Eye (tissue), 1 donor: ENCODE data around the gene CDCA5.

Source experiments
- DNase-seq: peaks from one replicate; pipeline ENCODE4 v3.0.0-alpha.2; 2015

CDCA5 gene

DNA sequence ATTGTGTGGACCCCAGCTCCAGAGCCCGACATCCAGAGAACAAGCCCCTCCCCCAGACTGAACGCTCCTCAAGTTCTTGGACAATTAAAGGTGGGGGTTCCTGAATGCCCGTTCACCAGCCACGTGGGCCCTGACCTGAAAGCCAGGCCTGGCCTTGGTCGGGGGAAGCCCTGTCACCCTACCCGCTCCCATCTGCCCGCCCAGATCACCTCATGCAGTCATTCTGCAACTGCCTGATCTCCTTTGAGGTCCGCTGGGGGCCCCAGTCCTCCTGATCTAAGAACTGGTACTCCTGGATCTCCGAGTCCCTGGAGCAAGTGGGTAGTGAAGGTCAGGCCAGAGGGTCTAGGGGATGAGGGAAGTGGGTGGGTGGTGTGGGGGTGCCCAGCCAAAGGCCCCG is 16.4 kb downstream of the CDCA5 start:
- no peak for DNase-seq

DNA sequence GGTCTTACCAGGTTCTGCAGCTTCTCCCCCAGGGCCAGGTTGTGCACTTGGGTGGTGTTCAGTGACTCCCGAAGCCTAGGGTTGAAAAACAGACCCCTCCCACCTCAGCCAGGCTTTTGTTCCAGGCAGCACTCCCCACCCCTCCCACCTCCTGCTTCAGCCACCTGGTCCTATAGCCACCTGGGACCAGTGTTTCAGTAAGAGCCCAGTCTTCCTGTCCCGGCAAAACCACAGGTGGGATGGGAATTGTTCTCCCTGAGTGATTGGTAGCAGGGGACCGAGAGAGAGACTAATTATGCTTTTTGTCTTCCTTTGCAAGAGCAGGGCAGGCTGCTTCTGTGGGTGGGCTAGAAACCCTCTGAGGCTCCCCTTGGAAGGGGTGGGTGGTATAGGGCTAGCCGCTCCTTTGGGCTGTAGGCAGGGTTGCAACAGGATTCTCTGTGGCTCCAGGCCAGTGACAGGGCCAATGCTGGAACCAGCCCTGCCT is 17.0 kb downstream of the CDCA5 start:
- DNase-seq: peak; percentile 8

DNA sequence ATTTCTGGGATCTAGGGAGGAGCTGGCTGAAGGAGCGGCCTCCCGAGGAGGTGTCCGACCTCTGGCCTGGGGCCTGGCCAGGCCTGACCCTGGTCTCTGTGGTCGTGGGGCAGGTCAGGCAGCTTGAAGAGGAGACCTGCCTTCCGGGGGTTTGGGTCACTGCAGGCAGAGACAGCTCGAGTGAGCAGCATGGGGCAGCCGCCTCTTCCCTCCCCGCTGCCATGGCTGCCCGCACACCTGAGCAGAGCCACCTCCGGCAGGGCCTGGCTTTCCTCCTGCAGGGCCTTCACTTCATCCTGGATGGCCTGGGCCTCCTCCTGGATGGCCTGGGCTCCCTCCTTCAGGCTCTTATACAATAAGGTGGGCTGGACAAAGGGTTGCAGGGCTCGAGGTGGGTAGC is 17.5 kb downstream of the CDCA5 start:
- no peak for DNase-seq

DNA sequence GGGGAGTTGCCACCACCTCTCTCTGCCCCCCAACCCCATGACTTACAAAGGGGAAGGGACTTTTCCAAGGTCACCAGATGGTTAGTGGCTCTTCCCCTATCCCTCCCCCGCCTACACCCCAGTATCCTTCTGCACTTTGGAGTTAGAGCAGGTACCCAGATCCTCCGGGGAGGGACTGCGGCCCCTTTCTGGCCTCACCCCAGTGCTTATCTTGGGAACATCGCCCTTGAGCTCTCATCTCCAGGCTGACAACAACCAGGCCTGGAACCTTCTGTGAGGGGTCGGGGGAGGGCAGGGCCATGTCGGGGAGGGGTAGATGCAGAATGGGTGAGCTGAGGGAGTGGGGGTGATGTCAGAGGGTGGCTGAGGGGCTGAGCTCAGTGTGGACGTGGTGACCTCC is 18.0 kb downstream of the CDCA5 start:
- DNase-seq: no peak

GRCh38 chr11:65064847-65065240 is 19.0 kb downstream of the CDCA5 start:
- DNase-seq: no peak

- DNase-seq: no peak
Observed at GRCh38 chr11:65063532-65063931, 20.3 kb downstream of the CDCA5 start.

GRCh38 chr11:65060913-65061408 is 22.9 kb downstream of the CDCA5 start:
- no peak for DNase-seq

DNA sequence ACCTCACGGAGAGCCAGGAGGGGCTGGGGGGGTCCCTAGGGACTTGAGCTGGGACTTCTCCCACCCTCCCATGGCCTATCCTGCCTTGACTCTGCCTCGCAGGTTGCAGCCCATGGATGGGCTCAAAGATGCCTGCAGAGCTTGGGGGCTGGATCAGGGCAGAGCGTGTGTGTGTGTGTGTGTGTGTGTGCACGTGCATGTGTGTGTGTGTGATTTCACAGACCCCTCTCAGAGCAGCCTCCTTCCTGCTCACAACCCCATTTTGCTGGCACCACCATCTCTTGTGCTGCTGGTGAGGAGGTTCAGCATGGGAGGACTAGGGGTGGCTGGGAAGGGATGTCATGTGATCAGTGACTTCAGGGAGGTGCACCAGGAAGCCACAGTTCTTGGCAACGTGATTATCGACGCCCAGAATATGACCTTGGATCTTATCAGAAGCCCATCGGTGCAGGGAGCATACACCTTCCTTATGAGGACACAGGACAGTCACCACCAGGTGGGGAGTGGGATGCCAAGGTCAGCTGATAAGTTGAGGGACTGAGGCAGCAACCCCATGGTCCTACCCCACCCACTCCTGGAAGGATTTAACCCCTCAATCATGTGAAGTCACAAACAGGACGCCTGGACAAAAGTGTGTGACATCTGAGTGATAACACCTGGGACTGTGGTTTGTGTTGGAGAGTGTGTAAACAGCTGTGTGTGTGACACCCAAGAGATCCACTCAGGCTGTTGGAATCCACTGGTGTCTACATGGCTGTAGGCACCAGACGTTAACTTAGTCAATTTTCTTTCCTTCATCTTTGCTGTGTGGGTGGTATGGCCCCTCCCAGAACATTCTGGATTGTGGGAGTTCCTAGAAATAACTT is 23.6 kb downstream of the CDCA5 start:
- DNase-seq: no peak

DNA sequence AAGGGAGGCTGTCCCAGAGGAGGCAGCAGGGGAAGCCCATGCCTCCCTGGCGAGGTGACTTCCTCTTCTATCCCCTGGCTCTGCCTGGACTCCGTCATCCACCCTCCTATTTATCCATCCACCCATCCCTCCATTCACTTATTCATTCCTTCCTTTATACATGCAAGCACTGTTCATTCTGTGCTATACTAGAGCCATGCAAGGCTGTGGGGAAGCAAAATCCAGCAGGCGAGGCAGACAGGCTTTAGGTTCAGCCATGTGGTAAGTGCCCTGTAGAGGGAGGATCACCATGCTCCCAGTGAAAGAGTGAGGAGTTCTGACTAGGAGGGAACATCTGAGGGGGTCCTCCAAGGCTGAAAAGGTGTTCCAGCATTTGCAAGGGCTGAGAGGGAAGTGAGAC is 24.3 kb downstream of the CDCA5 start:
- DNase-seq: no peak

DNA sequence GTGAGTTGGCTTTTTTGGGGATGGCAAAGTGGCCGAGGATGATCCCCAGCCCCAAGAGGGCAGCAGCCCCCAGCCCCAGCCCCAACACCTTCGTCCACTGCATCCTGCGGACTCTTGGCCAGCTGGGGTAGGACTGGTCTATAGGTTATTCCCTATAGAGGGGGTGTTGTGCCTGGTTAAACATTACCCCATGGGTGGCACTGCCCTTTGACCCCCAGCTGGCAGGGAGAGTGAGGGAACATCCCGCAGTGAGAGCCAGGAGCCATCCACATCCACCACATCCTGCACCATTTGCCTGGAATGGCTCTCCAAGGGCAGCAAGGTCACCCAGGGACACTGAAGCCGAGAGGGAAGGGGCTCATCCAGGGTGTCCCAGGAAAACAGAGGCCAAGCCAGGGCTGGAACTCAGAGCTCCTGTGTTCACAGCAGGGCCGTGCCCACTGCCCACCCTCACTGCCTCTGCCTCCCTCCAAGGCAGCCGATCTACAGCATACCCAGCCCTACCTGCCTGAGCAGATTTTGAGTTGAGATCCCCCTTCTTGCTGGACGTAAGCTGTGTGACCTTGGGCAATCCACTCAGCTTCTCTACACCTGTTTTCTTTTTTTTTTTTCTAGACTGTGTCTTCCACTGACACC is 25.3 kb downstream of the CDCA5 start, which contains the start of gene NAALADL1:
Gene NAALADL1, minus strand, starts transcription at position 135 of the 636 bp plus-strand sequence. Its CDS starts 32 bp downstream, at position 103.
- no peak for DNase-seq

DNA sequence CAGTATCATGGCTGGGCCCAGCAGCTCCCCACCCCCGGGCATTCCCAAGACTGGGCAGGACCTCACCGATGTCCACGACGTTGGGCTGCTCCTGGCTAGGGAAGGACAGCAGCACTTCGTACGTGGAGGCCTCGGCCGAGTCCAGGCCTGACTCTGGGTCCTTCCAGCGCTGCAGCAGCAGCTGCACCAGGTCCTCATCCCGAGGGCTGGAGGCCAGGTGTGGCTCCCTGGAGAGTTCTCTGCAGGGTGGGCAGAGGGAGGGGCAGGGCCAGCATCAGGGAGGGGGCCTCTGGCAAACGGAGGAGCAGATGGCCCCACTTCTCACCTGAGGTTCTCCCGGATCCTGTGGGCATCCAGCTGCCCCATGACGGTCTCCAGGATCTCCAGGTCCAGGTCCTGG is 25.8 kb downstream of the CDCA5 start:
- no peak for DNase-seq

- DNase-seq: no peak
Observed at GRCh38 chr11:65057526-65057925, 26.3 kb downstream of the CDCA5 start.

- DNase-seq: no peak
Observed at GRCh38 chr11:65056999-65057398, 26.8 kb downstream of the CDCA5 start.

- DNase-seq: no peak
Observed at GRCh38 chr11:65055538-65055937, 28.3 kb downstream of the CDCA5 start.

- DNase-seq: no peak
Observed at GRCh38 chr11:65053827-65054508, 29.9 kb downstream of the CDCA5 start.

DNA sequence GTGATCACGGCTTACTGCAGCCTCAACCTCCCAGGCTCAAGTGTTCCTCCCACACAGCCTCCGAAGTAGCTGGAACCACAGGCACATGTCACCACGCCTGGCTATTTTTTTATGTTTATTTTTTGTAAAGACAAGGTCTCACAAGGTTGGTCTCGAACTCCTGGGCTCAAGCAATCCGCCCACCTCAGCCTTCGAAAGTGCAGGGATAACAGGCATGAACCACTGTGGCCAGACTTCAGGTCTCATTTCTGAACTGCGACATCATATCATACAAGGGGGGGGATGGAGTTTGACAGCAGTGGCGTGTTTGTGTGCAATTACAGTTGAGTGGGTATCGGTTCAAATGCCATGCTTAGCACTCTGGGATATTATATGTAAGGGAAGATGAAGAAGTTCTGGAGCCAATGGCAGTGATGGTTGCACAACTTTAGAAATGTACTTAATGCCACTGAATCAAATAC is 32.4 kb downstream of the CDCA5 start:
- no peak for DNase-seq

DNA sequence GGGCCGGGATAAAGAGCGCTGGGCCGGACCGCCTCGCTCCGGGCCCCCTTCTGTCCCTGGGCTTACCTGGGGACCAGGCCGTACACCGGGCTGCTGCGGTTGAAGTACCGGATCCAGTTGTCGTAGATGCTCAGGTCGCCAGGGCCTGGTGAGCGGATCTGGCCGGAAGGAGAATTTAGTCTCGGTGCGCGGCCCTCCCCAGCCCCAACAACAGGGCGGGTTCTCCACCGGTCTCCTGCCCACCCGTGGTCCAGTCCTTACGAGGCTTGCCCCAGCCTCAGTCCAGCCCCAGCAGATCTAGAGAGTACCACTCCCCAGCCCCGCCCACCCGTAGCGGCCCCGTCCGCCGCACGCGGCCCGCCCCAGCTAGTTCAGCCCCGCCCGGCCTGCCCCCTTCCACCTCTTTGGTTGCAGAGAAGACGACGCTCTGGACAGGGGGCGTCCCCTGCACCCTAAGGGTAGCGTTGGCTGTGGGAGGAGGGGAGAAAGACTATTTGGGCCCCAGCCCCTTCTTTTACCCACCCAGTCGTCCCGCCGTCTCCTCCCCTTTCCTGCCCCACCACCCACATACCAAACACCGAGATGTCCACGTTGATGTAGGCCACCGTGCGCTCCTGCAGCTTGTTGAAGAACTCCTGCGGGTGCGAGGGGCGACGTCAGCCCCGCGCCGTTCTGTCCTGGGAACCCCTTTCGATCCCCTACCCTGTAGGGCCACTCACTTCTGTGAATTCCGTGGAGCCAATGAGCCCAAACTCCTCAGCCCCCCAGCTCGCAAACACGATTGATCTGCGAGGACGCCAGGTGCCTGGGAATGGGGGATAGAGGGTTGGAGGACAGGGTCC is 36.0 kb downstream of the CDCA5 start:
- peak; percentile 21 for DNase-seq

DNA sequence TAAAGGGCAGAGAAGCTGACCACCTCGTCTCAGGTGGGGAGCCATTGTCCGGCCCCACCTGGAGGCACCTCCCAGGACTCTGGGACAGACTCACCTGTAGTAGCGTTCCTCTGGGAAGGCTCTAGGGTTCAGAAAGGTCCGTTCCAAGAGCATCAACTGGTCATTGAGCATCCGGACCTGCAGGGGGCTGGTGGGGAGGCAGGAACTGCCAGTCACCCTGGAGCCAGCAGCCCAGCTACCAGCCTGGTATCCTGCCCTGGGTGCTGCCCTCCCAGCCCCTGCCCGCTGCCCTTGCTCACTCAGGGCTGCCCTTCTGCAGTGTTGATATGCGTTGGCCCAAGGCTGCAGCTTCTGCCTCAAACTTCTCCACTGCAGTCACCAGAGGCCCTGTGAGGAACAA is 38.1 kb downstream of the CDCA5 start:
- DNase-seq: no peak

DNA sequence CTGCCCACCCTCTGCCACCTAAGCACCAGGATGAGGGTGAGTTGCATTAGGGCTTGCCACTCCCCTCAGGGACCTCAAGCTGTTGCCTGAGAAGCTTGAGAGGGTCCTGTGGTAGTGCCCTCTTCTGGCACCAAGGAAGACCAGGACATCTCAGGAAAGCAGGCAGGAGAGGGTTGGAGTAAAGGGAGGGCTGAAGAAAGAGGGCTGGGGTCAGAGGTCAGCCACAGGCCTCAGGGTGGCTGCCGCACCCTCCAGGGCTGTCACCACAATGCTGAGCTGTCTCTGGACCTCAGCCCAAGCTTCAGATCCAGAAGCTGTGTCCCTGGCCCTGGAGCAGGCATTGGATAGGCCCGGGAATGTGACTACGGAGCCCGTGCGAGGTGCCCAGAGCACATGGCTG is 38.8 kb downstream of the CDCA5 start:
- DNase-seq: no peak

- DNase-seq: no peak
Observed at GRCh38 chr11:65043881-65044501, 39.8 kb downstream of the CDCA5 start.

GRCh38 chr11:65042891-65043290 is 40.9 kb downstream of the CDCA5 start:
- DNase-seq: no peak
